HL-60 (cell line): ENCODE results near the gene TMPRSS6.

Source experiments
- CTCF ChIP-seq: IDR thresholded peaks from one replicate; pipeline ENCODE4 v1.5.1; 2011; ENCODE audit warnings: low read length, control low read depth, inconsistent platforms; ENCODE audit not compliant: insufficient read depth
- GABPA ChIP-seq: IDR thresholded peaks from 2 replicates; pipeline ENCODE4 v1.6.1; 2012; ENCODE audit warnings: low read depth
- POLR2AphosphoS5 ChIP-seq: IDR thresholded peaks from 2 replicates; pipeline ENCODE4 v1.6.1; 2012; ENCODE audit warnings: low read depth
- REST ChIP-seq: IDR thresholded peaks from 2 replicates; pipeline ENCODE4 v1.6.1; 2012; ENCODE audit warnings: low read depth; ENCODE audit not compliant: insufficient replicate concordance
- SPI1 ChIP-seq: IDR thresholded peaks from 2 replicates; pipeline ENCODE4 v1.6.1; 2012; ENCODE audit warnings: low read depth, mild to moderate bottlenecking, borderline replicate concordance

GRCh38 chr22:37062702-37063381, 46.7 kb downstream of the TMPRSS6 start:
- TF ChIP-seq CTCF = no peak
- TF ChIP-seq POLR2AphosphoS5 = no peak
- TF ChIP-seq REST = no peak
- TF ChIP-seq GABPA = no peak
- no peak for TF ChIP-seq SPI1
